H9 (cell line): ENCODE data around the gene PTPRN2. TPM values are rescaled to one million over a fixed set of nuclear protein-coding genes. Genes with fewer than 3 reads are reported as not detected.
A peak's percentile ranks its signal among the peaks of the same experiment; 100 is the strongest.

Experiments used
- DNase-seq: peaks from one replicate; pipeline ENCODE4 v3.0.0-alpha.2; 2017
- H2AFZ ChIP-seq: one replicate; pipeline ENCODE4 v1.6.1; 2013; ENCODE audit warnings: mild to moderate bottlenecking, low read length, control low read depth, moderate library complexity
- H2AK5ac ChIP-seq: 2 replicates; pipeline ENCODE4 v1.6.1; 2013; ENCODE audit warnings: low read length, control low read depth, mixed read lengths; ENCODE audit not compliant: insufficient read length
- H2BK120ac ChIP-seq: one replicate; pipeline ENCODE4 v1.6.1; 2013; ENCODE audit warnings: low read depth, mild to moderate bottlenecking, low read length, control low read depth, inconsistent platforms; ENCODE audit not compliant: poor library complexity, severe bottlenecking
- H2BK12ac ChIP-seq: 2 replicates; pipeline ENCODE4 v1.6.1; 2013; ENCODE audit warnings: low read length, control low read depth, mixed read lengths, low read depth; ENCODE audit not compliant: insufficient read length
- H2BK15ac ChIP-seq: 2 replicates; pipeline ENCODE4 v1.6.1; 2013; ENCODE audit warnings: low read depth, low read length, control low read depth
- H2BK20ac ChIP-seq: one replicate; pipeline ENCODE4 v1.6.1; 2013; ENCODE audit warnings: low read depth, mild to moderate bottlenecking, low read length, control low read depth, inconsistent platforms; ENCODE audit not compliant: poor library complexity, severe bottlenecking
- H2BK5ac ChIP-seq: 2 replicates; pipeline ENCODE4 v1.6.1; 2013; ENCODE audit warnings: low read length, control low read depth, mixed read lengths; ENCODE audit not compliant: insufficient read length
- H3K14ac ChIP-seq: 2 replicates; pipeline ENCODE4 v1.6.1; 2013; ENCODE audit warnings: low read length, control low read depth; ENCODE audit not compliant: insufficient read depth
- H3K18ac ChIP-seq: 2 replicates; pipeline ENCODE4 v1.6.1; 2013; ENCODE audit warnings: low read depth, mild to moderate bottlenecking, mixed read lengths, low read length, control low read depth; ENCODE audit not compliant: insufficient read length
- H3K23ac ChIP-seq: 2 replicates; pipeline ENCODE4 v1.6.1; 2013; ENCODE audit warnings: low read length, control low read depth, mixed read lengths, low read depth; ENCODE audit not compliant: insufficient read length
- H3K23me2 ChIP-seq: 2 replicates; pipeline ENCODE4 v1.6.1; 2013; ENCODE audit warnings: low read depth, mild to moderate bottlenecking, mixed read lengths, low read length, control low read depth; ENCODE audit not compliant: insufficient read length, poor library complexity, severe bottlenecking
- H3K27ac ChIP-seq: 2 replicates; pipeline ENCODE4 v1.5.1; 2013; ENCODE audit warnings: low read length, control low read depth, mixed read lengths, low read depth; ENCODE audit not compliant: insufficient read length
- H3K27me3 ChIP-seq: 2 replicates; pipeline ENCODE4 v1.6.1; 2013; ENCODE audit warnings: low read length, control low read depth, inconsistent platforms; ENCODE audit not compliant: insufficient read depth
- H3K4ac ChIP-seq: 2 replicates; pipeline ENCODE4 v1.6.1; 2013; ENCODE audit warnings: low read depth, mild to moderate bottlenecking, control low read depth, inconsistent platforms, low read length, moderate library complexity
- H3K4me1 ChIP-seq: 2 replicates; pipeline ENCODE4 v1.6.1; 2013; ENCODE audit warnings: low read length, control low read depth, inconsistent platforms; ENCODE audit not compliant: insufficient read depth
- H3K4me2 ChIP-seq: 2 replicates; pipeline ENCODE4 v1.6.1; 2013; ENCODE audit warnings: low read length, control low read depth, mixed read lengths; ENCODE audit not compliant: insufficient read length, insufficient read depth
- H3K56ac ChIP-seq: 2 replicates; pipeline ENCODE4 v1.6.1; 2013; ENCODE audit warnings: low read depth, mild to moderate bottlenecking, mixed read lengths, low read length, control low read depth; ENCODE audit not compliant: insufficient read length
- H3K79me1 ChIP-seq: 2 replicates; pipeline ENCODE4 v1.6.1; 2013; ENCODE audit warnings: low read depth, mild to moderate bottlenecking, moderate library complexity, low read length, control low read depth, inconsistent platforms; ENCODE audit not compliant: insufficient read depth, poor library complexity, severe bottlenecking
- H3K79me2 ChIP-seq: 2 replicates; pipeline ENCODE4 v1.6.1; 2013; ENCODE audit warnings: low read length, control low read depth, inconsistent platforms; ENCODE audit not compliant: insufficient read depth
- H3K9ac ChIP-seq: 2 replicates; pipeline ENCODE4 v1.6.1; 2013; ENCODE audit warnings: low read length, control low read depth, mixed read lengths; ENCODE audit not compliant: insufficient read length; ENCODE audit errors: extremely low read depth
- H3K9me3 ChIP-seq: one replicate; pipeline ENCODE4 v1.6.1; 2013; ENCODE audit warnings: low read depth, low read length, inconsistent platforms; ENCODE audit not compliant: control insufficient read depth
- H3T11ph ChIP-seq: one replicate; pipeline ENCODE4 v1.6.1; 2013; ENCODE audit warnings: mild to moderate bottlenecking, low read length, control low read depth, inconsistent platforms
- H4K20me1 ChIP-seq: one replicate; pipeline ENCODE4 v1.6.1; 2013; ENCODE audit not compliant: control insufficient read depth, insufficient read length, insufficient read depth
- H4K5ac ChIP-seq: 2 replicates; pipeline ENCODE4 v1.6.1; 2013; ENCODE audit warnings: low read depth, mild to moderate bottlenecking, mixed read lengths, low read length, control low read depth; ENCODE audit not compliant: insufficient read length
- H4K8ac ChIP-seq: replicated peaks from 2 replicates; pipeline ENCODE4 v1.6.1; 2013; ENCODE audit warnings: low read length, control low read depth, mixed read lengths, low read depth; ENCODE audit not compliant: insufficient read length
- H4K91ac ChIP-seq: 2 replicates; pipeline ENCODE4 v1.6.1; 2013; ENCODE audit warnings: low read depth, mild to moderate bottlenecking, moderate library complexity, mixed read lengths, low read length, control low read depth; ENCODE audit not compliant: insufficient read length
- H3K27ac Mint-ChIP-seq, 3 experiments: 2 replicates in 2 of 3; 3 replicates in 1 of 3; pipeline ENCODE4 v1.8.0; 2020 to 2021; ENCODE audit warnings: mixed read lengths in 3 of 3, mild to moderate bottlenecking in 1 of 3, moderate library complexity in 1 of 3
- H3K27me3 Mint-ChIP-seq: 2 replicates; pipeline ENCODE4 v1.8.0; 2021; ENCODE audit warnings: low read depth, mild to moderate bottlenecking, moderate library complexity, mixed read lengths
- H3K36me3 Mint-ChIP-seq, 3 experiments: 2 replicates in 2 of 3; 3 replicates in 1 of 3; pipeline ENCODE4 v1.8.0; 2020 to 2021; ENCODE audit warnings: low read depth in 3 of 3, mixed read lengths in 3 of 3; ENCODE audit not compliant: insufficient read depth in 1 of 3
- H3K4me1 Mint-ChIP-seq, 2 experiments: 2 replicates each; pipeline ENCODE4 v1.8.0; 2020; ENCODE audit warnings: mixed read lengths in 2 of 2
- H3K4me3 Mint-ChIP-seq, 2 experiments: 2 replicates in 1 of 2; 3 replicates in 1 of 2; pipeline ENCODE4 v1.8.0; 2020 to 2021; ENCODE audit warnings: mild to moderate bottlenecking in 2 of 2, mixed read lengths in 2 of 2, moderate library complexity in 1 of 2
- H3K9me3 Mint-ChIP-seq, 2 experiments: 2 replicates in 1 of 2; 3 replicates in 1 of 2; pipeline ENCODE4 v1.8.0; 2020; ENCODE audit warnings: mild to moderate bottlenecking in 2 of 2, mixed read lengths in 2 of 2, moderate library complexity in 1 of 2
- CTCF ChIP-seq: fragments of 200-600 bp; sonication (generic); conservative IDR thresholded peaks from 3 replicates; pipeline ENCODE4 v1.8.0; 2021; ENCODE audit warnings: antibody characterized with exemption, mild to moderate bottlenecking
- WGBS: extraction: QIAGEN DNeasy Blood & Tissue Kit; methylation state at CpG from one replicate; pipeline ENCODE4 v1.1.7; 2013; ENCODE audit warnings: missing lambda C conversion rate, low lambda C conversion rate, mixed read lengths; ENCODE audit not compliant: insufficient read length; ENCODE audit errors: extremely low coverage; 5-methylcytosine and 5-hydroxymethylcytosine counted together
- total RNA-seq: library from RNA; stranded (reverse); gene quantifications from 2 replicates; pipeline ENCODE4 v1.2.1, GENCODE V29; 2021

Gene PTPRN2
- total RNA-seq, 1 experiment from 2014 or later, result 5.2 TPM

GRCh38 chr7:158495216-158495615, 92.4 kb downstream of the PTPRN2 start:
- Histone ChIP-seq H3K79me1 (no peaks in the 10 kb centered on the region), H4K5ac (no peak overlapping the region)
- no CpG with 5 or more reads among the region's 5 CpGs for WGBS

More at GRCh38 chr7:158495216-158495615, 92.4 kb downstream of the PTPRN2 start:
- peak overlapping the region; percentile 49 for H3K4me2 ChIP-seq
- H3K4ac ChIP-seq, result no peak overlapping the region
- H2BK20ac ChIP-seq, result no peak overlapping the region
- no peak overlapping the region for H2AFZ ChIP-seq
- H2BK120ac ChIP-seq, result no peak overlapping the region
- H3K9me3 ChIP-seq, result no peaks in the 10 kb centered on the region
- H3K27me3 ChIP-seq, result no peaks in the 10 kb centered on the region
- H4K20me1 ChIP-seq, result no peaks in the 10 kb centered on the region
- H3K9me3 Mint-ChIP-seq, result no peaks in the 10 kb centered on the region
- H2BK15ac ChIP-seq, result no peak overlapping the region
- no peak overlapping the region for H2AK5ac ChIP-seq
- no peak overlapping the region for H4K91ac ChIP-seq
- no peak overlapping the region for H4K8ac ChIP-seq
- H3K23me2 ChIP-seq, result peaks cover 7% of the 10 kb centered on the region
- H2BK12ac ChIP-seq, result no peak overlapping the region
- H3T11ph ChIP-seq, result no peak overlapping the region
- H3K4me1 Mint-ChIP-seq, result peaks cover 51 to 62% of the 10 kb centered on the region in 2 experiments
- H3K18ac ChIP-seq, result no peak overlapping the region
- peak overlapping the region; percentile 64 to 96 (median 91); a peak in 4 of 7 replicates for H3K27ac Mint-ChIP-seq
- peaks cover 4% of the 10 kb centered on the region; the same call in 1 of the 2 replicates for H3K4me1 ChIP-seq
- no peaks in the 10 kb centered on the region for H3K79me2 ChIP-seq
- no peak overlapping the region for H3K9ac ChIP-seq
- H3K56ac ChIP-seq, result no peak overlapping the region
- no peak overlapping the region for H3K14ac ChIP-seq
- peaks cover 2% of the 10 kb centered on the region for H3K27me3 Mint-ChIP-seq
- H3K23ac ChIP-seq, result no peak overlapping the region
- DNase-seq, result no peak
- no peaks in the 10 kb centered on the region; a peak in 1 of 7 replicates for H3K36me3 Mint-ChIP-seq
- no peak overlapping the region for H2BK5ac ChIP-seq
- peak; percentile 37; the same call in 2 of the 3 replicates for TF ChIP-seq CTCF
- peak overlapping the region; percentile 48 to 70 for H3K4me3 Mint-ChIP-seq
- no peak overlapping the region for H3K27ac ChIP-seq
